ENCODE data around the gene NFE2L1. TPM values are rescaled to one million over a fixed set of nuclear protein-coding genes. Genes with fewer than 3 reads are reported as not detected.
A peak's percentile ranks its signal among the peaks of the same experiment; 100 is the strongest.

The NFE2L1 gene
- total RNA-seq, 1 experiment from 2014 or later: 135 TPM

DNA sequence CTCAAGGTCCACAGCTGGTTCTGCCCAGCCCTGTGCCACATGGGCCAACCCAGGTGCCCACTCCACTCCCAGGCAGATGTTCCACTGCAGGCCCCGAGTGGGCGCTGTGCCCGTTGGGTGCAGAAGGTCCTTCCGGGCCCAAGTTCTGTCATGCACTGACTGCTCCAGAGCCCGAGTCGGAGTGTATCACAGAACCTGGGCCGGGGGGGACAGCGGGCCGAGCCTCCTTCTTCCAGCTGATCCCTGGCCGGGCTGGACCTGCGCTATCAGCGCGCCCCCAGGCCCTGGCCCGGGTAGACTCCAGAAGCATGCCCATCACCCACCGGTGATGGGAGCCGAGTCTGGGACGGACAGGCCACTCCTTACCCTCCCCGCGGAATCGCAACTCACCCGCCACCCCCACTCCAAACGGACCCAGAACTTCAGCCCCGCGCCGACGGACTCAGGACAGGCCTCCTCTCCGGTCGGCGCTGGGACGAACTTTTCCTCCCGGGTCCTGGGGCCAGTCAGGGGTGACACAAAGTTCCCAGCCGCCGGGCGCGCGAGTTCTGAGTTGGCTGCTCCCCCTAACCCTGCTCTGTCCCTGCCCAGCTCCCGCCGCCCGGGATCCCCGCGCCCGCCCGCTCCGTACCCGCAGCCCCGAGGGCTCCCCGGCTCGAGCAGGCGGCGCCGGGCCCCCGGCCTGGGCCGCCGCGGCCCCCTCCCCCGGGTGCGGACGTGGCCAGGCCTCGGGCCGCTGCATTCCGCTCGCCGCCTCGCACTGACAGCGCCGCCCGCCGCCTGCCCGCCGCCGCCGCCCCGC is 10.9 kb upstream of the NFE2L1 start, which contains the start of gene COPZ2:
Gene COPZ2, minus strand, starts transcription at position 762 of the 802 bp plus-strand sequence. Its CDS starts 20 bp downstream, at position 742.
- no peak within 1 kb of the TSS for H3K9ac ChIP-seq (ENCODE audit: low read length)
- H3K4me1 ChIP-seq (ENCODE audit: control insufficient read depth in 1 of 2, insufficient read depth in 2 of 2, low read length in 2 of 2): no peaks in the 10 kb centered on the region
- no peaks in the 10 kb centered on the region for H4K20me1 ChIP-seq (ENCODE audit: insufficient read depth)
- no peaks in the 10 kb centered on the region for H3K27me3 ChIP-seq (ENCODE audit: insufficient read depth, low read length)
- H3K9me3 ChIP-seq (ENCODE audit: control insufficient read depth in 1 of 2, insufficient read depth in 1 of 2, low read depth in 1 of 2, low read length in 2 of 2): no peaks in the 10 kb centered on the region
- no peak within 1 kb of the TSS for H3K4me2 ChIP-seq (ENCODE audit: low read length)
- ATAC-seq (peak; percentile 25; the same call in 1 of the 2 replicates), DNase-seq (ENCODE audit: low read depth, low spot score) (no peak)
- ChIA-PET CTCF (interaction anchor here (3.4 kb wide), 1 partner anchor 12 kb away, joined by 14 read pairs; no protein-coding TSS in a partner anchor), RAD21 (ENCODE audit: low non-redundant PET in 1 of 2, low total read pairs in 2 of 2, uncharacterized antibody in 2 of 2, unreplicated experiment in 2 of 2) (no interaction called here), POLR2A (interaction anchor here (2.0 kb wide), 1 partner anchor 11 kb away, joined by 13 read pairs; the partner anchor contains the start of gene NFE2L1)
- no TSS peak for BruUV-seq (replicated peaks)
- intact Hi-C loops (cut with micrococcal nuclease): no loop called here
- H3K27ac ChIP-seq (ENCODE audit: low read depth, low read length): no peak within 1 kb of the TSS
- H3K79me2 ChIP-seq (ENCODE audit: insufficient read depth, low read length): no peaks in the 10 kb centered on the region
- no peak within 1 kb of the TSS for H3K4me3 ChIP-seq (replicated peaks in 1 of 2; ENCODE audit: low read depth in 1 of 2, low read length in 2 of 2)
- no peaks in the 10 kb centered on the region for H3K36me3 ChIP-seq (ENCODE audit: control insufficient read depth in 1 of 2, insufficient read depth in 2 of 2, low read length in 2 of 2)
- H3K9me2 ChIP-seq (ENCODE audit: insufficient read depth): no peaks in the 10 kb centered on the region
- TF ChIP-seq JUND (IDR thresholded peaks at IDR 0.05): no peak
- TF ChIP-seq, protein P1, sequence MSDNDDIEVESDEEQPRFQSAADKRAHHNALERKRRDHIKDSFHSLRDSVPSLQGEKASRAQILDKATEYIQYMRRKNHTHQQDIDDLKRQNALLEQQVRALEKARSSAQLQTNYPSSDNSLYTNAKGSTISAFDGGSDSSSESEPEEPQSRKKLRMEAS (IDR thresholded peaks at IDR 0.05): no peak
- no peak for TF ChIP-seq EGR1 (IDR thresholded peaks at IDR 0.05; ENCODE audit: low read depth)
- TF ChIP-seq POLR2A (IDR thresholded peaks at IDR 0.05; ENCODE audit: borderline replicate concordance, extremely low read depth, insufficient read depth, insufficient read length): no peak
- no peak for TF ChIP-seq ZNF274 (IDR thresholded peaks at IDR 0.05; ENCODE audit: low read depth, low read length)
- TF ChIP-seq, protein P2, sequence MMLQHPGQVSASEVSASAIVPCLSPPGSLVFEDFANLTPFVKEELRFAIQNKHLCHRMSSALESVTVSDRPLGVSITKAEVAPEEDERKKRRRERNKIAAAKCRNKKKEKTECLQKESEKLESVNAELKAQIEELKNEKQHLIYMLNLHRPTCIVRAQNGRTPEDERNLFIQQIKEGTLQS (IDR thresholded peaks at IDR 0.05): no peak
- no peak for TF ChIP-seq SRF (IDR thresholded peaks at IDR 0.05; ENCODE audit: low read depth)
- no peak for TF ChIP-seq RAD21 (IDR thresholded peaks at IDR 0.05; ENCODE audit: low read depth)
- TF ChIP-seq SIN3A (IDR thresholded peaks at IDR 0.05; ENCODE audit: low read depth): no peak
- TF ChIP-seq EZH2 (IDR thresholded peaks at IDR 0.05): no peak
- no peak within 1 kb of the TSS for H2AFZ ChIP-seq (ENCODE audit: low read depth, low read length, poor library complexity, severe bottlenecking)

DNA sequence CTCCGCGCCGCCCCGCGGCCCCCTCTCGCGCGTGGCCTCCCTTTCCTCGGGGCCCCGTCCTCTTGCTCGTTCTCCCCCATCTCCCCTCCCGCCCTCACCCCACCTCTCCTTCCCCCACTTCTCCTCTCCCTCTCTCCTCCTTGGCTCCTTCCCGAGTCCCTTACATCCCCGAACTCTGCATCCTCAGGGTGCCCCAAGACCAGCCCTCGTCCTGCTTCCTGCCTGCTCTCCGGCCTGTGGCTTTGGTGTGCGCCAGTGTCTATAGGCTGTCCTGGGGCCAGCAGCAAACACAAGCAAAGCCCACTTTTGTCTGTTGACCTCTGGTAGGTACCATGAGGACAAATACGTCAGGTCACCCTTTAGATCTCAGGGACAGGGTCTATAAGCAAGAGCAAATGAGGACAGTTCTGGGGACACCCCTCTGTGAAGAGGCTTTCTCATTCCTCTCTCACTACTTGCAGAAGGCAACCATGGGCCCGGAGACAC is 10.3 kb upstream of the NFE2L1 start:
- ATAC-seq: no peak
- H3K9ac ChIP-seq (ENCODE audit: low read length): no peak overlapping the region
- no peak overlapping the region for H2AFZ ChIP-seq (ENCODE audit: low read depth, low read length, poor library complexity, severe bottlenecking)
- DNase-seq (ENCODE audit: low read depth, low spot score): no peak
- H3K4me1 ChIP-seq (ENCODE audit: control insufficient read depth in 1 of 2, insufficient read depth in 2 of 2, low read length in 2 of 2): no peaks in the 10 kb centered on the region
- no peaks in the 10 kb centered on the region for H4K20me1 ChIP-seq (ENCODE audit: insufficient read depth)
- RAD21 ChIA-PET (ENCODE audit: low non-redundant PET in 1 of 2, low total read pairs in 2 of 2, uncharacterized antibody in 2 of 2, unreplicated experiment in 2 of 2): no interaction called here
- no peaks in the 10 kb centered on the region for H3K9me3 ChIP-seq (ENCODE audit: control insufficient read depth in 1 of 2, insufficient read depth in 1 of 2, low read depth in 1 of 2, low read length in 2 of 2)
- H3K79me2 ChIP-seq (ENCODE audit: insufficient read depth, low read length): no peaks in the 10 kb centered on the region
- H3K36me3 ChIP-seq (ENCODE audit: control insufficient read depth in 1 of 2, insufficient read depth in 2 of 2, low read length in 2 of 2): no peaks in the 10 kb centered on the region
- H3K4me2 ChIP-seq (ENCODE audit: low read length): no peak overlapping the region
- no TSS peak for BruUV-seq (replicated peaks)
- CTCF ChIA-PET: no interaction called here
- no peaks in the 10 kb centered on the region for H3K27me3 ChIP-seq (ENCODE audit: insufficient read depth, low read length)
- intact Hi-C loops (cut with micrococcal nuclease): no loop called here
- POLR2A ChIA-PET: no interaction called here
- no peak overlapping the region for H3K4me3 ChIP-seq (replicated peaks in 1 of 2; ENCODE audit: low read depth in 1 of 2, low read length in 2 of 2)
- no peaks in the 10 kb centered on the region for H3K9me2 ChIP-seq (ENCODE audit: insufficient read depth)
- H3K27ac ChIP-seq (ENCODE audit: low read depth, low read length): no peak overlapping the region
- TF ChIP-seq EGR1 (IDR thresholded peaks at IDR 0.05; ENCODE audit: low read depth): no peak
- no peak for TF ChIP-seq SIN3A (IDR thresholded peaks at IDR 0.05; ENCODE audit: low read depth)
- no peak for TF ChIP-seq SRF (IDR thresholded peaks at IDR 0.05; ENCODE audit: low read depth)
- TF ChIP-seq TCF7L2 (IDR thresholded peaks at IDR 0.05; ENCODE audit: borderline replicate concordance, extremely low read depth, insufficient read depth, insufficient read length): no peak
- no peak for TF ChIP-seq CEBPB (IDR thresholded peaks at IDR 0.05; ENCODE audit: low read depth)
- TF ChIP-seq JUND (IDR thresholded peaks at IDR 0.05): no peak
- TF ChIP-seq SP1 (IDR thresholded peaks at IDR 0.05; ENCODE audit: low read depth): no peak
- TF ChIP-seq EZH2phosphoT487 (IDR thresholded peaks at IDR 0.05; ENCODE audit: borderline replicate concordance): no peak
- no peak for TF ChIP-seq POLR2A (IDR thresholded peaks at IDR 0.05; ENCODE audit: borderline replicate concordance, extremely low read depth, insufficient read depth, insufficient read length)
- no peak for TF ChIP-seq ELF1 (IDR thresholded peaks at IDR 0.05; ENCODE audit: borderline replicate concordance, low read depth)
- no peak for TF ChIP-seq CBX3 (IDR thresholded peaks at IDR 0.05; ENCODE audit: low read depth)
- no peak for TF ChIP-seq EZH2 (IDR thresholded peaks at IDR 0.05)
- TF ChIP-seq, protein P3, sequence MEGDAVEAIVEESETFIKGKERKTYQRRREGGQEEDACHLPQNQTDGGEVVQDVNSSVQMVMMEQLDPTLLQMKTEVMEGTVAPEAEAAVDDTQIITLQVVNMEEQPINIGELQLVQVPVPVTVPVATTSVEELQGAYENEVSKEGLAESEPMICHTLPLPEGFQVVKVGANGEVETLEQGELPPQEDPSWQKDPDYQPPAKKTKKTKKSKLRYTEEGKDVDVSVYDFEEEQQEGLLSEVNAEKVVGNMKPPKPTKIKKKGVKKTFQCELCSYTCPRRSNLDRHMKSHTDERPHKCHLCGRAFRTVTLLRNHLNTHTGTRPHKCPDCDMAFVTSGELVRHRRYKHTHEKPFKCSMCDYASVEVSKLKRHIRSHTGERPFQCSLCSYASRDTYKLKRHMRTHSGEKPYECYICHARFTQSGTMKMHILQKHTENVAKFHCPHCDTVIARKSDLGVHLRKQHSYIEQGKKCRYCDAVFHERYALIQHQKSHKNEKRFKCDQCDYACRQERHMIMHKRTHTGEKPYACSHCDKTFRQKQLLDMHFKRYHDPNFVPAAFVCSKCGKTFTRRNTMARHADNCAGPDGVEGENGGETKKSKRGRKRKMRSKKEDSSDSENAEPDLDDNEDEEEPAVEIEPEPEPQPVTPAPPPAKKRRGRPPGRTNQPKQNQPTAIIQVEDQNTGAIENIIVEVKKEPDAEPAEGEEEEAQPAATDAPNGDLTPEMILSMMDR (IDR thresholded peaks at IDR 0.05 in 2 of 3, conservative IDR thresholded peaks at IDR 0.05 in 1 of 3; ENCODE audit: borderline replicate concordance in 1 of 3, insufficient read depth in 1 of 3, low read depth in 2 of 3, low read length in 2 of 3): no peak
- TF ChIP-seq POLR2AphosphoS5 (IDR thresholded peaks at IDR 0.05; ENCODE audit: low read depth, low read length): no peak
- no peak for TF ChIP-seq ZFX (IDR thresholded peaks at IDR 0.05)

All from HCT116 (cell line).